Lower leg skin (tissue), 4 donors: Measurements from ENCODE around the gene LYST. TPM values are rescaled to one million over a fixed set of nuclear protein-coding genes. Genes with fewer than 3 reads are reported as not detected.
"Not testable (repeated sequence)": the region's sequence is repeated elsewhere in the genome, so short reads cannot be mapped to it uniquely, and the experiment has no call there.

ENCODE experiments used
- DNase-seq, 2 donors: peaks; one replicate each; pipeline ENCODE4 v3.0.0-alpha.2; 2019; ENCODE audit warnings: low spot score in 2 of 2
- H3K4me3 ChIP-seq: fragments of 200-600 bp; sonication (generic); 2 replicates; pipeline ENCODE4 v1.5.1; 2017; ENCODE audit warnings: mild to moderate bottlenecking, low read depth; ENCODE audit not compliant: poor library complexity, severe bottlenecking
- CTCF ChIP-seq, 3 donors: fragments of 450-650 bp; IDR thresholded peaks; one replicate each; pipeline ENCODE4 v1.5.1; 2016; ENCODE audit warnings: antibody characterized with exemption in 3 of 3, mild to moderate bottlenecking in 3 of 3, moderate library complexity in 2 of 3
- POLR2A ChIP-seq, 2 donors: fragments of 450-650 bp; IDR thresholded peaks; one replicate each; pipeline ENCODE4 v1.6.1; 2016 to 2017; ENCODE audit warnings: antibody characterized with exemption in 2 of 2, mild to moderate bottlenecking in 1 of 2, moderate library complexity in 1 of 2
- WGBS, 2 donors: methylation state at CpG; one replicate each; pipeline ENCODE4 v1.1.5; 2018; 5-methylcytosine and 5-hydroxymethylcytosine counted together
- intact Hi-C: fragments of 100-400 bp; cut with DNase I; formaldehyde crosslinking; loops from one replicate; pipeline ENCODE4 v1.15.0; 2023; ENCODE audit warnings: low total_unique reads
- total RNA-seq, 4 donors: library from RNA; depleted of rRNA; stranded (reverse); fragments of >200 nt; gene quantifications; one replicate each; pipeline ENCODE4 v1.1.0, GENCODE V29; 2016

Gene LYST
- total RNA-seq, 4 donors from 2014 or later: 38.5 to 43.9 (median 40.9) TPM

GRCh38 chr1:235910357-235911299 is 43.9 kb upstream of the LYST start:
- no peak overlapping the region for H3K4me3 ChIP-seq
- peak; percentile 65 to 85 for DNase-seq
- TF ChIP-seq CTCF (IDR thresholded peaks at IDR 0.05) (no peak), POLR2A (IDR thresholded peaks at IDR 0.05) (no peak)
- 24 to 30% methylated on average over 8 of the region's 8 CpGs for WGBS, 2 donors
- intact Hi-C loops: no loop called here

DNA sequence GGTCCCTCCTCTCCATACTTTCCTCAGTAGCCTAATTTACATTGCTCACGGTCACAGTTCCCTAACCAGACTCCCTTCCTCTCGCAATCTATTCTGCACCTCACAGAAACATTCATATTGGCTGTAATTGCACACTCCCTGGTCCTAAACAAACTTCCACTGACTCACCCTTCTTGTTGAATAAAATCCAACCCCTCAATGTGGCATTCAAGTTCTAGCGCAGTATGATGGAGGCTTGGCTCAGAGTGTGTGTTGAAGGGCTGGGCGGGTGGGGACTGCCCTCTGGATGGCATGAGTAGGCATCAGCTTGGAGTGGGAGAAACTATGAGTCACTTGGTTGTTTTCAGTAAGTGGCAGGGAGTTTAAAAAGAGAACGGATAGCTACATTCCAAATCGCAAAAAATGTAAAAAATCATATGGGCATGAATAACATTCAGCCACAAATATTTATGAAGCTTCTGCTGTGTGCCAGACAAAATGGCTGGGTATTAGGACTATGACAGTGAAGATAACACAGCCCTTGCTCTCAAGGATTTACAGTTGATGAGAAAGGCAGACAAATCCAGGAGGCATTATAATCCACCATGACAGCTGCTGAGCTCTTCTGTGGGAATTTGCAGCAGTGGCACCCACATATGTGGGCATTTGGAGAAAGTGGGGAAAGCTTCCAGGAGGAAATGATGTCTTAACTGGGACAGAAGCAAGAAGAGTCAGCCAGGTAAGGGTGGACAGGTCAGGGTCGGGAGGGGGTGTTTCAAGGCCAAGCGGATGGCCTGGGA is 42.2 kb upstream of the LYST start:
- intact Hi-C loops: no loop called here
- TF ChIP-seq CTCF (IDR thresholded peaks at IDR 0.05) (no peak), POLR2A (IDR thresholded peaks at IDR 0.05) (no peak)
- 38 to 50% methylated on average over 8 of the region's 8 CpGs for WGBS, 2 donors
- DNase-seq: no peak
- H3K4me3 ChIP-seq: no peak overlapping the region

DNA sequence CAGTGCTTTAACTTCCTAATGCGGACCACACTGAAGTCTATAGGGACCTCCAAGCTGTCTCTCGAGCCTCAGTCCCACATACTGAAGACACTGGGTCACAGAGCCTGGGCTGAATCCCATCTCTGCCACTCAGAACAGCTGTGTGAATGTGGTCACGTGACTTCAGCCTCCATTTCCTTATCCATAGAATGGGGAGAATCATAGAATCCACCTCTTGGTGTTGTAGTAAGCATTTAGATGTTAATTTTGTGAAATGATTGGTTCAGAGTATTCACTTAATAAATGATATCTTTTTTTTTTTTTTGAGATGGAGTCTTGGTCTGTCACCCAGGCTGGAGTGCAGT is 41.2 kb upstream of the LYST start:
- H3K4me3 ChIP-seq: no peak overlapping the region
- TF ChIP-seq CTCF (IDR thresholded peaks at IDR 0.05) (no peak), POLR2A (IDR thresholded peaks at IDR 0.05) (no peak)
- WGBS, 2 donors: 85 to 88% methylated on average over 3 of the region's 3 CpGs
- intact Hi-C loops: no loop called here
- no peak for DNase-seq

DNA sequence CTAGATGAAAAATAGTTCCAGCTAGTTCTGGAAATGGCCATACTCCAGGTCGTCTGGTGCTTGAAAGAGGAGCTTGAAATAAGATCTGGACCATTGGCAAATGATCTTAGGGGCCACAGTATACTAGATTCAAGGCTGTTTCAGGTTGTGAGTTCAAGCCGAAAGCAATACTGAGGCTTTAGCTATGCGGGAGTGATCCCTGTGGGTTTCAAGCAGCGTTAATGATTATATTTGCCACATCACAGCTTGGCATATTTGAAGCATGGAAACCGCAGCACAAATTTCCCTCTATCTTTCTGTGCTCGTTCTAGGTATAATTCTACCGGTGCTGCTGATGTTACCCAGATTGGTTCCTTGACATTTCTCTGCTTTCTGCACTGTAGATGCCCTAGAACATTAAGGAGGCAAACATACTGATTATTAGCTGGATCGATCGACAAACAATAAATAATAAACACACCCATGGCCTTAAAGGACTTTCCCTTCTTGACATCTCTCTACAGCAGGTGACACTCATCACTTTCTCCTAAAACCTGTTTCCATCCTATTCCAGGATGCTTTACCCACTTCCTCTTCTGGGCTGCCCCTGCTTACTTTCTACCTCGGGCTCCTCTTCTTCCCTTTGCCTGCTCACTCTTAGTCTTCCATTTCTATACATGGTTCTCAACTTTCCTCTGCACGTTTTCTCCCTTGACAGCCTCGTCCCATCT is 40.6 kb upstream of the LYST start:
- WGBS, 2 donors: 87 to 89% methylated on average over 12 of the region's 12 CpGs
- intact Hi-C loops: no loop called here
- H3K4me3 ChIP-seq: no peak overlapping the region
- DNase-seq: no peak
- TF ChIP-seq CTCF (IDR thresholded peaks at IDR 0.05): no peak
- no peak for TF ChIP-seq POLR2A (IDR thresholded peaks at IDR 0.05)

DNA sequence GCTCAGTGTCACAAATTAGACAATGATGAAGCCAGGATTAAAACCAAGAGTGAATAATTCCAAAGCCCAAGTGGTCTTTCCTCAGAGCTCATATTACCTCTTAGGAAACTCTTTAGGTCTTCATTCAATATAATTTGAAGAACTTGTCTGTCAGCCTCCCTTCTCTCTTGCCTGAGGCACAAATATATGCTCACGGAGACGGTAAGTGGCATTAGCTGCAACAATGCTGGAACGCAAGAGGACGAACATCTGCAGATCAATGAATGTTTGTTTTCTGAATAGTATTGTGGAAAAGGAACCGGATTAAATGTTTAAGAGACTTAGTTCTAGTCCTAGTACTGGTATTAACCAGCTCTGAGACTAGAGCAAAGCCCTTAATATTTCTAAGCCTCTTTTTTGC is 39.7 kb upstream of the LYST start:
- H3K4me3 ChIP-seq: no peak overlapping the region
- intact Hi-C loops: no loop called here
- DNase-seq: no peak
- WGBS, 2 donors: 61 to 66% methylated on average over 5 of the region's 5 CpGs
- TF ChIP-seq POLR2A (IDR thresholded peaks at IDR 0.05) (no peak), CTCF (IDR thresholded peaks at IDR 0.05) (no peak)

- DNase-seq, H3K4me3 ChIP-seq, intact Hi-C loops: not testable (repeated sequence)
- WGBS, 2 donors: 66 to 93% methylated on average over 2 of the region's 2 CpGs
Observed at GRCh38 chr1:235903809-235904208, 37.1 kb upstream of the LYST start.
